Activated T-helper 9 cell treated with anti-CD3 and anti-CD28 coated beads, Interleukin-2, amount 50 U/mL, for 16 hours (primary cell): ENCODE results near the gene BICC1.

Experiments
- DNase-seq: peaks from one replicate; pipeline ENCODE4 v3.0.0-alpha.2; 2020; ENCODE audit warnings: low read depth

Gene BICC1

DNA sequence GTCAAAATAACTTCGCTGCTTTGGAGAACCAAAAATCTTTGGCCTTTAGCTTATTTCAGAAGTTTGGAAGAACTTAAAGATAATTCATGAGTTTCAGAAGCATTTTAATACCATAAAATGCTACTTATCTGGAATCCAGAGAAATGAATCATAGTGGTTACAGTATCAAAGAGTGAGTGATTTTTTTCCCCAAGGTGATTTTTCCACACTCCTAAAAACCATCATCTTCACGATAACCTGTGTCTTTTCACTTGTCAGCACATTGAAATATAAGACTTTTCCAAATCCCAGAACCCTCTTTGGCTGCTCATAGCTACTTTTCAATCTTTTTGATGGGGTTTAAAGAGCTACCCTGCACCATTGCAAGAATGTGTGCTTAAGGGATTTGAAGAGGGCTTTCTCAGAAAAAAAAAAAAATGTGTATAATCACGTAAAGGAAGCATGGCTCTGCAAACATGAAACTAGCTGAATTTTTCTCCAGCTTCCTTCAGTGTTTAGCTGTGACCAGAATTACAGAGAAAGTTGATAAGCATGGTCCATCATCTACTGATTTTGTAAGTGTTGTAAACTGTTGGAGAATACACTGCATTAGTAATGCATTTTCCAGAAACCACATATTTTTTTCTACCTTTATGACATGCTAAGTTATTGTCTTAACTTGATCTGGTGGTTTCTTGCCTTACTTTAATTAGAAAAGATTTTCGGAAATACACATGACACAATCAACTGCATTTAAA is 134.9 kb downstream of the BICC1 start:
- no peak for DNase-seq

DNA sequence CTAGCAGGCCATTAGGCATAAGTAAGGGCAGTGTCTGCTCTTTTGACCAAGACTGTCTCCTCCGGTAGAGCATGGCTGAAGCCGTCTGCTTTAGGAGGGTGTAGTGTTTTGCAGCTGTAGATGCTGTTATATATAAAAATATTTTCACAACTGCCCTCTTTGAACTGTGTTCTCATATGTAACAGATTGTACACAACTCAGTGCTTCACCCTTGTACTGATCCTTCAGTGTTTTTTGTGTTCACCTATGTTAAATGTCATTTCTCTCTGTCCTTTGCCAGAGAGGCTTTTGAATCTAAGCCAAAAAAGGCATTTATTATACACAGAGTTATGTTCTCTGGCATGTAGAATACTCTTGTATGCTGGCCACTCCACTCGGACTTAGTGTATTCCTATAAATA is 135.5 kb downstream of the BICC1 start:
- DNase-seq = no peak

DNA sequence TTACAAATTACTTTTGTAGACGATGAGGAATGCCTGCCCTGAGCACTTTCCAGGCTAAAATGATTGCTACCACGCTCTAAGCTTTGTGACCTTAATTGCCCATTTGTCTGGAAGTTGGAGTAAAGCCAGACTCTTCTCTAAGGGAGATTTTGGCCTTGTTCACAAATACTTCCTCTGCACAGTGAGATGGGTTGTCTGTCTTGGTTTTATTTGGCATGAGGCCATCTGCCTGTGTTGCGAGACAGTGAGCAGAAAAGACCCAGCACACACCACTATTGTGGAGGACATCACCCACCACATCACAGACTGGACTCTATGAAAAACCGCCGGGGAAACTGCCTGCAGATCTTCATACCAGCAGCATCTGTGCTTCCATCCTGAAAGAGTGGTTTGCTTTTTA is 138.4 kb downstream of the BICC1 start:
- no peak for DNase-seq

DNA sequence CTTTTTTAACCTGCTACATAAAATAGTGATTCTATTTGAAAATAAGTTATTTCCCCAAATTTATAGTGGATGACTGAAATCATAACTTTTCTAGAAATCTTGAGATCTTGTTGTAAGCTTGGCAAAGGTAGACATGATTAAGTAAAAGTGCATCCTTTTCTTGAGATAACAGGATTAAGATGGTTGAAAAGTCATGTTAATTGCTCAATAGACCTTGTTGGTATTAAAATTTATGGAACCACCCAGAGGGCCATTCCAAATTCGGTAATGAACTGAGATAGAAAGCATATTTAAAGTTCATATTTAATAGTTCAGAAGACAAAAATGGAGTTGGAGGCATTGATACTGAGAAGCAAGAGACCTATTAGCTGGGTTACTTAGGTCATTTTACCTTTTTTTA is 139.1 kb downstream of the BICC1 start:
- DNase-seq = no peak

DNA sequence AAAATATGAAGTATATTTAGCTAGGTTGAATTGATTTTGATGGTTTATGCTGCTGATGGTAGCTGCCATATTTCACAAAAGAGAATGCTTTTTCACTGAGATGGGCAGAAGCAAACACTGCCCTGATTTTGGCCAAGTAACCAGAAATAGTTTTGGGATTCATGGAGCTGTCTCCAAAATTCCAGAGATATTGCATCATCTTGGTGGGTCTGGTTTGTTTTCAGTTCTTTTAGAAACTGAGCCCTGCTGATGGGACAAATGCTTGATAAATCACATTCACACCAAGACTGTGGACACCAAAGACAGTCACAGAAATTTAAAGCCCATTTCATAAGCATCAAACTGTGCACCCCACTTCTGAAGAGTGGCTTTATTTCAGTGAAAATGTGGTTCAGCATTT is 140.5 kb downstream of the BICC1 start:
- no peak for DNase-seq

DNA sequence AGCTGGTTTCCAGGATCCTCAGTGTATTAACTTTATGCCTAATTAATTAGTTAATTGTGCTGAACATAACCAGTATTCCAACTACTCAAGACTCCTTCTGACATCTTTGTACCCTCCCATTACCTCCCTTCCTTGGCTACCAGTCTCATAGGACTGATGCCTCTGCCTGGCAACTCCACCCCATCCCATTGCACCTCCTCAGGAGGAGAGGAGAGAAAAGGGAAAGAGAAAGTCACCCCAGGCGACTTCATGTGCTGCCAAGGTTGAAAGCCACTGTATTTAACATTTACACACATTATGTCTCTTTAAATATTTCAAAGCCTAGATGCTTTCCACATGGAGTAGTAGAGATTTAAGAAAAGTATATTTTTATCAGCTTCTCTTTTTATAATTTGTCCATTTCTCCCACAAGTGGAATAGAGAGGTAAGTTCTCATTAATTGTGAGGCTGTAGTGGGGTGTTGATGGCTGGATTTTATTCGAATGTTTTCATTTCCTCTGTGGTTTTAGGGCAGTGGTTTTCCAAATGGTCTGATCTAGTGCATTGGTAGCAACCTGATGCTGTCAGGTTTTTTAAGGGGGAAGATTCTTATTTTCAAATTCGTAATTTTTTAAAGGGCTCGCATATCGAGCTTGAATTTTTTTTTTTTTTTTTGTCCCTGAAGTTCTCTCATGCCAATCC is 148.0 kb downstream of the BICC1 start:
- no peak for DNase-seq

DNA sequence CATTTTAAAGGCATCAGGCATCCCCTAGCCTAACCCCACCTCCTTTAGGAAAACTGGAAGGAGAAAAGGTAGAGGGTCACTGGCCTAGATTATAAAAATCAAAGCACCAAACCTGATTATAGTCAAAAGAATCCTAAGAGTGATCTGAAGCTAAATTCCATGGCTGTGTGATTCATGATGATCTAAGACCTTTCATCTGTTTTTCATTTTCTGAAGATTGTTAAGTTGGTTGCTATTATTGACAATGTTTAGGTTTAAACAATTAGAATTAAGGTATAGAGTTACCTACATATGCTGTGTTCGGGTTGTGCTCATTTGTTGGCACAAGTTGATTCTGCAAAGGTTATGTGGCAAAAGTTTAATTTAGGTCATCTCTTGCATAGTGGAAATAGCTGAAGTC is 148.7 kb downstream of the BICC1 start:
- no peak for DNase-seq

DNA sequence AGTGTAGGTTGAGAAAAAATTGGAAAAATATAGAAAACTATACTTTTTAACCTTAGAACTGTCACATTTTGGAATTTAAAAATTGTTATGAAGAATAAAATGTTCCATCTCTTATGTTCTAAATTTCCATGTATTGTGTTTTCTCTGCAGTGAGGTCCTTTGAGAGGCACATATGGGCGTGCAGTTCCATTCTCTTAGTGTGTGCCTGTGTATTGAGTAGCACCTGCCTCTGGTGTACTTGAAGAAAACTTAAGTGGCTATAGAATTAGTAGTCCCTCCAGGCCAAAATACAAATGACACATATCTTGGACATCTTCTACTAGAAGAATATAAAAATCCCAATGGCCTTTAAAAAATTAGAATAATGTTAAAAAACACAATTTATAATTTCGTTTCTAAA is 149.2 kb downstream of the BICC1 start:
- no peak for DNase-seq

DNA sequence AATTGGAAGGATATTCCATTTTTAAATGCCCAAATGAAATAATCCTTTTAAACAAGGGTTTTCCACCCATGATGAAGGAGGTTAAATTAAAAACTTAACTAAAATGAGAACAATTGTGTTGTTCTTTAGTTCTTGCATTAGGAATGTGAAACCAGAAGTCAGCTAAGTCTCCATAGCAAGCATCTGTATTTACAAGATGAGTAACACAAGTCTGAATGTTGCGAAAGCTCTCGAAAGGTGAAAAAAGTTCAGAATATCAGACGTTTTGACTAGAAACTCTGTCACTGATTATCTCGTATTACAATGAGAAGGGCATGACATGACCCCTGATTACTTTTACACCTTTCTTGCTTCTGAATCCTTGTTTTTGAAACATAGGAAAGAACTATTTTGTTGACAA is 149.6 kb downstream of the BICC1 start:
- no peak for DNase-seq

DNA sequence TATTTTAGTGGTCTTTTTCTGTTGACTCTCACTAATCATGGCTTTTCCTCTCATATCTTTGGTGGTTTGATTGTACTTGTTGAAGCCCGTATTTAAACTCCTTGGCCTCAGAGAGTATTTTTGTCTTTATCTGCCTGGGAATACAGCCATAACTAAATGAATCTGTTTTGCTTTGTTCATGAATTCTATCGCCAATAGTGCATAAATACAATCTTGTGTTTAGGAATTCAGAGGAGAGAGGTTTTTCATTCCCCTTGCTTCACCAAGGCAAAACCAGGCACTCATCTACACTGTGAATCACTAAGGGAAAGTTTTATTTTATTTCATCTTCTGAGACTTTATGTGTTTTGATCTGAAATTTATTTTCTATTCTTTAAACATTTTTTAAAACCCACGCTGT is 152.7 kb downstream of the BICC1 start:
- no peak for DNase-seq

DNA sequence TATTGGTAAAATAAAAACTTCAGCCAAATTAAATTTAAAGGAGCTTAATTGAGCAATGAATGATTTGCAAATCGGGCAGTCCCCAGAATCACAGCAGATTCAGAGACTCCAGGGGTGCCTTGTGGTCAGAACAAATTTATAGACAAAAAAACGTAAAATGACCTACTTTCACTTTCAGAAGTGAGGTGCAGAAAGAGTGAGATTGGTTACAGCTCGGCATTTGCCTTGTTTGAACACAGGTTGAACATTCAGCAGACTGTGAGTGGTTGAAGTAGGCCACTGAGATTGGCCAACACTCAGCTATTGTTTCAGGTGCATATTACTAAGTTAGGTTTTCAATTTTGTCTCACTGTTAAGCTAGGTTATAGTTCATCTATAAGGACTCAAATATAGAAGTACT is 153.4 kb downstream of the BICC1 start:
- DNase-seq = no peak

DNA sequence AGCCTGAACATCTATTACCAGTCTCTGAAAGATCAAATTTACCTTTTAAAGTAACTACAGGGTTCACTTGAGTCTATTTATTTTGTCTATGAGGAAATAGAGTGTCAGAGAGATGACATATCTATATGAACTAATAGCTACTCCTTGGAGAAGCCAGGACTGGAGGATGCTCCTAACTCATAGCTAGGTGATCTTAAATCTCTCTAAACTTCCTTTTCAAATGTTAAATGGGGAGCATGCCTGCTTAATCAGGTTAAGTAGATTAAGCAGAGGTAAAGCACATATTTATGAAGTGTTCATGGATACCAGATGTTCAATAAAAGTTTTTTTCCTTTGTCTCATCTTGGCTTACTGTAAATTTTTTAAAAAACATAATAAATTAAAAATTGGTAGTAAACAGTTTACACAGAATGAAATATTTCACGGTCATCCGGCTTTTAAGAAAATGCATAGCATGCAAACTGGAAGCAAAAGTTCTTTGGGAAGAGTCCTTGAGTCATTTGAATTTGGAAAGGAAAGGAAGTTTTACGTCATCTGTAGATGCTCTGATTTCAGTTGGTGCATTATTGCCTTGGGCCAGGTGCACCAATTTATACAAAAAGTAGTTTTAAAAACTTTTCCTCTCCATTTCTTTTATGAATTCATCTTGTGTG is 155.1 kb downstream of the BICC1 start:
- no peak for DNase-seq

DNA sequence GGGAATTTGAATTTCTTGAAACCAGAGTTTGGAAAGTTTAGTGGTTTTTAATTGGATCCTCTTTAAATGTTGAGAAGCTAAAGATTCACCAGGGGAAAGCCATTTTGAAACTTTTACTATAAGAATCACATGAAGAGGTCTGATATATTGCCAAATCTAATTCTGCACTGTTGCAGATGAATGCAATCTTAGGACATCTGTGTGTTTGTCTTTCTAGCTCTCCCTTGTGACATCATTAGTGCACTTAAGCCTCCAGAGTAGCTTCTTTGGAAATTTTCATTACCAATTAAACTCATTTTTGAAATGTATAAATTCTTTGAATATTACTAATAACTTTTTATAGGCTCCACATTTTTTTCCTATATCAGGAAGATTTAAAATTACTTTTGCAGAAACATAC is 160.2 kb downstream of the BICC1 start:
- DNase-seq = no peak

DNA sequence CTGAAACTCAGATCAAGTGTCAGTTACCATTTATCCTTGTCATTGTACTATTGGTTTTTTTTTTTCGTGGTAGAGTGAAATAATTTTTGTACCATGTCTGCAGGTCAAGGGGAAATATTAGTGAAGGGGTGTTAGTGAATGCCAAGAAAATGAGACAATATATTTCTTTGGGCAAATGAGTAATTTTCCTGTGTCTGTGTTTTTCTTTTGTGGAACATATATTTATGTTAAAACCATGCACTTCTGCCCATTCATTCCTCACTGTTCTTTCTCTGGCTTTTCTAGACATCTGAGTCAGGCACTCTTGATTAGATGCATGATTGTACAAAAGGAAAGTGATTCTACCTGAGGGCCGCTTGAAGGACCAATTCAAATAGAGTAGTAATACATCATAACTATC is 161.6 kb downstream of the BICC1 start:
- DNase-seq = no peak

DNA sequence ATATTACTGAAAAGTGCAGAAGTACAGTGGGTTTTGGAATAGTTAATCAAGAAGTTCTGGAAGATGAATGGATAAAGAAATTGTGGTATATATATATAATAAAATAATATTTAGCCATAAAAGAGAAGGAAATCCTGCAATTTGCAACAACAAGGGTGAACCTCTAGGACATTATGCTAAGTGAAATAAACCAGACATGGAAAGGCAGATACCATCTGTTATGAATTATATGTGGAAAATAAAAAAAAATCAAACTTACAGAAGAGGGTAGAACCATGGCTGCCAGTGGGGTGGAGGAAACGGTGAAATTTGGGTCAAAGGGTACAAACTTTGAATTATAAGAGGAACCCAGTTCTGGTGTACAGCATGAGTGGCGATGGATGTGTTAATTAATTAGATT is 162.6 kb downstream of the BICC1 start:
- DNase-seq = no peak

DNA sequence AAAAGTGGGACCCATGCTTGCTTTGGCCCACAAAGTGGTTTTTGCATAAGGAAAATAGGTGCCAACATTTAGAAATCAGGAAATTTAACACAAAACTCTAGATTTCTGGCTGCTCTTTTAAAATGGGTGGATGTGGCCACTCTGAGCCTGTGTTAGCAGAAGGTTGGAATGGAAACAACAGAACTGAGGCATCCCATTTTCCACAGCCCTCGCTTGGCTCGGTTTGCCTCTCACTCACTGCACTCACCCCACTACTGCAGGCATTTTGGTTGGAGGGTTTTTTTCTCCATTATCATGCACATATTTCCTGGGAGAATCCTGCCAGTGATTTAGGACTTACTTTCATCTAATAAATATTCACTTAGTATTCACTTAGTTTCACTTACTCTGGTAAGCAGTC is 178.9 kb downstream of the BICC1 start:
- DNase-seq = no peak

DNA sequence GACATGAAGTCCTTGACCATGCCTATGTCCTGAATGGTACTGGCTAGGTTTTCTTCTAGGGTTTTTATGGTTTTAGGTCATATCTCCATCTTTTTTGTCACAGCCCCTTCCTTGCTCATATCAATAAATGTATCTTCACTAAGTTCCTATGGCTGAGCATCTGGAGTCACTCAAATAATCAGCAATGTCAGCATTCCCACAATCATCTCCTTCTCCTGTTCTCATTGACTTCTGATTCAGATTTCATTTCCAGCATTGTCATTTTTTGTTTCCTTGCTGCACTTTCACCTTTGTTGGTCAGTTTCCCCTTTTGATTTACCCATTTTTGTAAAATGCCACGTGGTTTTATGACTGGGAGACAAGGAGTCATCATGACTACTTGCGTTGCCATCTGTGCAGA is 181.2 kb downstream of the BICC1 start:
- no peak for DNase-seq

DNA sequence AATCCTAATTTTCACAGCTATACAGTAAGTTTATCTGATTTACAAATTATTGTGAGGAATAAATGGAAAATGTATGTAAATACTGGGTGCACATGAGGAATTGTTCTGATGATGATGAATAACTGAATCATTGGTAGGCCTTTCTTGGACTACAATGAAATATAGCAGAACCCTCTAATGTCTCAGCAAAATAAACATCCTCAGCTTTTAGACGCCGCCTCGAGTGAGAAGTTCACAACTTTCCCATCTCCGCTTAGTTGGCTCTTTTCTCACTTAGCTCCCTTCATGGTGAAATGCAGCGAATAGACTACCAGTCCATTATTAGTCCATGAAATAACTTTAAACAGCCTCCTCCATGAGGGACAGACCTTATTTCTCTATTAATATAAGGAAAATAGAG is 182.3 kb downstream of the BICC1 start:
- no peak for DNase-seq

DNA sequence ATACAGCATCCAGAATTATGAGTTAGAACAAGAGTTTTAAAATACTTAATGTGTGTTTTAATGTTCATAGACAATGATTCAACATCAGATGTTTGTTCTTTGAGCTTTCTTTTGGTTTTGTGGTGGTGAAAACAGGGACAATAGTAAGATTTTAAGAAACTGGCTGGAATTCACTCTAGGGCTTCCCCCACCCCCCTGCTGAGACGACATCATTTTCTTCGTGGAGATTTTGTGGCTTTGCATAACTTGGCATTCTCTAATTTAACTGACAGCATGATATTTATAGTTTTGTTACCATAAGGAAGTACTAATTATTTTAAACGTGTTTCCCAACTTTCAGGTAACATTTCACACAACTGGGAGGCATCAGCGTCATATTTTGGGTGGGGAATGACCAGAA is 184.1 kb downstream of the BICC1 start:
- DNase-seq = no peak

DNA sequence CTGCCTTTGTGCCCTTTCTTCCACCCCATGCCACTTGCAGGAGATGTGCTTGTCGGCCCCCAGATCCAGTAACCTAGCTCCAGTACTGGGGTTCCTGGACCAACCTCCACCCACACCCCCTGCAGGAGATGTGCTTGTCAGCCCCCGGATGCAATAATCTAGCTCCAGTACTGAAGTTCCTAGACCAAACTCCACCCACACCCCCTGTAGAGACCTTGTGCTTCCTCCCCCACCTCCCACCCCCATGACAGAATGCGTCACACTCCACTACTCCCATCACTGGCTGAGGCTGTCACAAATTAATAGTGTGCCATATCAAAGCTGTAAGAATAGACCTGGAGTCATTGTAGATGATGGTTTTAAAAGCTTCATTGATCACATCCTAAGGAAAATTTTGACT is 185.0 kb downstream of the BICC1 start:
- DNase-seq = no peak

DNA sequence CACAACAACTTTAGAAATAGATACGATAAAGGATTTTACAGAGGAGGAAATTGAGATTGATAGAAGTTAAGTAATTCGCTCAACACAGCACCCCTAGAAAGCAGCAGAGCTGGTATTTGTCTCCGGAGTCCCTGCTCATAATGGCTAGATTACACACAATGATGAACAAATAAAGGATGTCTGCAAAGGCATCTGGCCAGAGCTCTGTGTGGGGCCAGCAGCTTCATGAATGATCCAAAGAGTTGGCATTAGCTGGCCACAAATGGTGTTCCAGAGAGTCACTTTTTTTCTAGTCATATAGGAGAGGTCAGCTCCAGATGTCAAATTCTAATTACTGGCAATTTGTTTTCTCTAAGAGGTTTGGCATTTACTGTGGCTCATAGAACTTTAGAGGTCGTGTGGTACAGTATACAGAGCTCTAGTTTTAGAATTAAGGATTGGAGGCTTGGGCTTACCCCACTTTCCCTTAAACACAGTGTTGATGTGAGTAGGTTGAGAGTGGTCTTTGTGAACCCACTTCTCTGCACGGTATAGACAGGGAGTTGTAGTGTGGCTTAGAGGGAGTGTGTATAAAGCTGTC is 186.2 kb downstream of the BICC1 start:
- DNase-seq = no peak

DNA sequence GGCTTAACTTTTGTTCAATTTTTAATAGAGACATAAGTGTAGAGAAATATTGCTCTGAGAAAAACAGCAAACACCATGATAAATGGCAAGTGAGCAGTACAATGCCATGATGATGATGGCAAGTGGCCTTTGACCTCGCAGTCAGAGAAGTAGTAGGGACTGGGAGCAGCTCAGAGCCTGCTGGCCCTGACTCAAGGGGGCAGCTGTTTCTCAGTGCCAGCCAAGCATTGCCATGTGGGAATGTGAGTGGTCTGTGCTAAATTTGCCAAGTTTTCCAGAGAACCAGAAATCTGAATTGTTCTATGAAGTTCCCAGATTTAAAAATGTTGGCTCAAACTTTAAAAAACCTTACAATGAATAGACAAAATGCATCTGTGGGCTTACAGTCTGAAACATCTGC is 187.9 kb downstream of the BICC1 start:
- no peak for DNase-seq

DNA sequence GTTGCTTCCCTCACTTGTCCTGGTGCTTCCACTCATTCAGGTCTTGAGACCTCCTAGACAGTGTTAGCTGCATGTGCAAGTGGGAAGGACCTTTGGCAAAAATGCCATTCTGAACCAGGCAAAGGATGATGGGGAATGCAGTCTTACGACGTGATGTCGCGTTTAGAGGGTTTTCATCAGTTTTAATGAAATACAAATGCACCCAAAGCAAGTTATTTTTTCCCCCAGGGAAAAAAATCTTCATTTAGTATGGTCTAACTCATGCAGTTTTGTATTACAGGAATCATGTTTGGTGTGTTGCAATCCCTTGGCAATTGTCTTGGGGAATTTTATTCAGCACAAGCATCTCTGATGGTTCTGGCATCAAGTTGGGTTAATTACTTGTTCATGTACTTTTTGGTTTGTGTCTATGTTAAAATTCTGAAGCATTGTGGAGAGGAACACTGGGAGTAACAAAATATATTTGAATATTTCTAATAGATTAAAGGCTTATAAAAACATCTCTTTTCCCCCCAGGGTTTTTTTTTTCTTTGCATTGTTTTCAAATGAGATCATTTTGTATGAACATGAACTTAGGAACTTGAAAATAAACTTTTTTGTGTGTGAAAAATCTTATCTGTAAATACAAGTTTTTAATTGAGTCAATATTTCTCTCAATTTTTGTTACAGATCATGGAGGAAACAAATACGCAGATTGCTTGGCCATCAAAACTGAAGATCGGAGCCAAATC is 188.9 kb downstream of the BICC1 start:
- DNase-seq = no peak
